NCI-H774 (cell line): Measurements from ENCODE around the gene METTL13.
A peak's percentile ranks its signal among the peaks of the same experiment; 100 is the strongest.

Experiments used
- DNase-seq: peaks from one replicate; lab custom pipeline; 2025; lab: John Stamatoyannopoulos, UW

The METTL13 gene

GRCh38 chr1:171803045-171803444 is 21.6 kb downstream of the METTL13 start:
- no peak for DNase-seq

- no peak for DNase-seq
Measured at GRCh38 chr1:171803461-171804022, 22.1 kb downstream of the METTL13 start.

- DNase-seq, result no peak
Measured at GRCh38 chr1:171805395-171806115, 24.1 kb downstream of the METTL13 start.

GRCh38 chr1:171807556-171807955 is 26.1 kb downstream of the METTL13 start:
- DNase-seq, result no peak

- no peak for DNase-seq
Measured at GRCh38 chr1:171809834-171810233, 28.4 kb downstream of the METTL13 start.

- no peak for DNase-seq
Measured at GRCh38 chr1:171811672-171812071, 30.2 kb downstream of the METTL13 start.

- no peak for DNase-seq
Measured at GRCh38 chr1:171814692-171815091, 33.2 kb downstream of the METTL13 start.

- DNase-seq, result no peak
Measured at GRCh38 chr1:171816300-171816901, 34.9 kb downstream of the METTL13 start.

- no peak for DNase-seq
Measured at GRCh38 chr1:171817511-171818265, 36.2 kb downstream of the METTL13 start.

GRCh38 chr1:171819946-171820345 is 38.5 kb downstream of the METTL13 start:
- DNase-seq, result no peak

- no peak for DNase-seq
Measured at GRCh38 chr1:171826973-171827372, 45.5 kb downstream of the METTL13 start.

GRCh38 chr1:171828794-171829193 is 47.3 kb downstream of the METTL13 start:
- DNase-seq, result no peak

GRCh38 chr1:171833091-171833825 is 51.8 kb downstream of the METTL13 start:
- no peak for DNase-seq

GRCh38 chr1:171834821-171835220 is 53.4 kb downstream of the METTL13 start:
- DNase-seq, result no peak

- DNase-seq, result no peak
Measured at GRCh38 chr1:171835891-171836290, 54.4 kb downstream of the METTL13 start.

GRCh38 chr1:171841050-171841910 is 59.8 kb downstream of the METTL13 start, which contains the start of gene DNM3:
DNM3 (plus strand) TSS chr1:171841498; CDS start chr1:171841657, 159 bp downstream.
- DNase-seq, result peak; percentile 74

GRCh38 chr1:171841931-171842761 is 60.7 kb downstream of the METTL13 start:
- DNase-seq, result no peak

- DNase-seq, result no peak
Measured at GRCh38 chr1:171844381-171844780, 62.9 kb downstream of the METTL13 start.

GRCh38 chr1:171845998-171846397 is 64.5 kb downstream of the METTL13 start:
- no peak for DNase-seq
